Measurements from ENCODE around the gene IL3RA.

DNA sequence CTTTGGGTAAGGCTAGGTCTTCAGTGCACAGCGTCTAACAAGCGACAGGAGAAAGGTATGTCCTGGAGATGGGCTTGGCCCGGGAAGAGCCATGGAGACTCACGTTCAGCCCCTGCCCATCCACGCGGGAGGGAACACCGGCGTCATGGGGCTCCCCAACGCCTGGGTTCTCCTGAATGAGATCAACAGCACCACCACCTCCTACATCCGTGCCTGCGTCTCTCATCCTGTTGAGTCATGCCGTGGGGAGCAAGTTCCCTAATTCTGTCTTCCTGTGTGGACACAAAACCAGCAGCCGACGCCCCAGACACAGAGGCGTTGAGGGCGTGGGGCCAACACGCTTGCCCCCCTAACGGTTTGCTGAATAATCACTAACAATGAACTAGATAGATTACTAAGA is 20.1 kb upstream of the IL3RA start:
- no peak for TF ChIP-seq SMC3 (IDR thresholded peaks at IDR 0.05; ENCODE audit: low read depth, low read length)
- no peak for TF ChIP-seq EZH2phosphoT487 (IDR thresholded peaks at IDR 0.05; ENCODE audit: borderline replicate concordance, low read depth)
- TF ChIP-seq, protein P1, sequence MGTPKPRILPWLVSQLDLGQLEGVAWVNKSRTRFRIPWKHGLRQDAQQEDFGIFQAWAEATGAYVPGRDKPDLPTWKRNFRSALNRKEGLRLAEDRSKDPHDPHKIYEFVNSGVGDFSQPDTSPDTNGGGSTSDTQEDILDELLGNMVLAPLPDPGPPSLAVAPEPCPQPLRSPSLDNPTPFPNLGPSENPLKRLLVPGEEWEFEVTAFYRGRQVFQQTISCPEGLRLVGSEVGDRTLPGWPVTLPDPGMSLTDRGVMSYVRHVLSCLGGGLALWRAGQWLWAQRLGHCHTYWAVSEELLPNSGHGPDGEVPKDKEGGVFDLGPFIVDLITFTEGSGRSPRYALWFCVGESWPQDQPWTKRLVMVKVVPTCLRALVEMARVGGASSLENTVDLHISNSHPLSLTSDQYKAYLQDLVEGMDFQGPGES (IDR thresholded peaks at IDR 0.05; ENCODE audit: low read depth, low read length): no peak
- TF ChIP-seq, protein P2, sequence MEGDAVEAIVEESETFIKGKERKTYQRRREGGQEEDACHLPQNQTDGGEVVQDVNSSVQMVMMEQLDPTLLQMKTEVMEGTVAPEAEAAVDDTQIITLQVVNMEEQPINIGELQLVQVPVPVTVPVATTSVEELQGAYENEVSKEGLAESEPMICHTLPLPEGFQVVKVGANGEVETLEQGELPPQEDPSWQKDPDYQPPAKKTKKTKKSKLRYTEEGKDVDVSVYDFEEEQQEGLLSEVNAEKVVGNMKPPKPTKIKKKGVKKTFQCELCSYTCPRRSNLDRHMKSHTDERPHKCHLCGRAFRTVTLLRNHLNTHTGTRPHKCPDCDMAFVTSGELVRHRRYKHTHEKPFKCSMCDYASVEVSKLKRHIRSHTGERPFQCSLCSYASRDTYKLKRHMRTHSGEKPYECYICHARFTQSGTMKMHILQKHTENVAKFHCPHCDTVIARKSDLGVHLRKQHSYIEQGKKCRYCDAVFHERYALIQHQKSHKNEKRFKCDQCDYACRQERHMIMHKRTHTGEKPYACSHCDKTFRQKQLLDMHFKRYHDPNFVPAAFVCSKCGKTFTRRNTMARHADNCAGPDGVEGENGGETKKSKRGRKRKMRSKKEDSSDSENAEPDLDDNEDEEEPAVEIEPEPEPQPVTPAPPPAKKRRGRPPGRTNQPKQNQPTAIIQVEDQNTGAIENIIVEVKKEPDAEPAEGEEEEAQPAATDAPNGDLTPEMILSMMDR (IDR thresholded peaks at IDR 0.05): no peak
- no peak for TF ChIP-seq YY1 (IDR thresholded peaks at IDR 0.05; ENCODE audit: low read depth)
- no peak for TF ChIP-seq CHD2 (IDR thresholded peaks at IDR 0.05; ENCODE audit: low read length, partially characterized antibody)
- TF ChIP-seq JUND (IDR thresholded peaks at IDR 0.05): no peak
- no peak for TF ChIP-seq TAF1 (IDR thresholded peaks at IDR 0.05; ENCODE audit: borderline replicate concordance, low read depth, low read length)
- no peak for TF ChIP-seq TCF12 (IDR thresholded peaks at IDR 0.05)

Measured in SK-N-SH (cell line).